Measurements from ENCODE around the gene ACSF3.

DNA sequence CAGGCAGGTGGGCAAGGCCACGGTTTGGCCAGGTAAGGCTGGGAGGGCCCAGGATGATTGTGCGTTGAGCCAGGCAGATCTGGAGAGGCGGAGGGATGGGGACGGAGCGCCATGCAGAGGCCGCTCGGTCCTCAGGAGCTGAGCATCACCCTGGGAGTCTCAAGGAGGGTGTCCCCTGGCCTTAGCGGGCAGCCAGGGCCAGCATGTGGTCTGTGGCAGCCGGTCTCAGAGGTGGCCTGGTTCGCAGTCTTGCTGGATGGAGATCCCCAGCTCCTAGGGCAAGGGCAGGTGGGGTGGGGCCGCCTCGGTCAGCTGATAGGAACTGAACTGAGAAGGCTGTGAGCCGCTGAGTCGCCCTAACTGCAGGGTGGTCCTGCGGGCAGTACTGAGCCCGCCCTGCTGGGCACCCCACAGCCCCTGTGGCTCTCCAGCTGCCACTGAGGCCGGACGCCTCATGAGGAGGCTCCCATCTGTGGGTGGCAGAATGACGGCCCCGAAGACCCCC lies 66.2 kb downstream of the ACSF3 start:
- TF ChIP-seq POLR2A (IDR thresholded peaks at IDR 0.05): no peak
- TF ChIP-seq, protein P1, sequence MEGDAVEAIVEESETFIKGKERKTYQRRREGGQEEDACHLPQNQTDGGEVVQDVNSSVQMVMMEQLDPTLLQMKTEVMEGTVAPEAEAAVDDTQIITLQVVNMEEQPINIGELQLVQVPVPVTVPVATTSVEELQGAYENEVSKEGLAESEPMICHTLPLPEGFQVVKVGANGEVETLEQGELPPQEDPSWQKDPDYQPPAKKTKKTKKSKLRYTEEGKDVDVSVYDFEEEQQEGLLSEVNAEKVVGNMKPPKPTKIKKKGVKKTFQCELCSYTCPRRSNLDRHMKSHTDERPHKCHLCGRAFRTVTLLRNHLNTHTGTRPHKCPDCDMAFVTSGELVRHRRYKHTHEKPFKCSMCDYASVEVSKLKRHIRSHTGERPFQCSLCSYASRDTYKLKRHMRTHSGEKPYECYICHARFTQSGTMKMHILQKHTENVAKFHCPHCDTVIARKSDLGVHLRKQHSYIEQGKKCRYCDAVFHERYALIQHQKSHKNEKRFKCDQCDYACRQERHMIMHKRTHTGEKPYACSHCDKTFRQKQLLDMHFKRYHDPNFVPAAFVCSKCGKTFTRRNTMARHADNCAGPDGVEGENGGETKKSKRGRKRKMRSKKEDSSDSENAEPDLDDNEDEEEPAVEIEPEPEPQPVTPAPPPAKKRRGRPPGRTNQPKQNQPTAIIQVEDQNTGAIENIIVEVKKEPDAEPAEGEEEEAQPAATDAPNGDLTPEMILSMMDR (IDR thresholded peaks at IDR 0.05): no peak
